Measurements from ENCODE around the gene DNAJC1.

GRCh38 chr10:21810582-21811244, 192.8 kb downstream of the DNAJC1 start:
- no peak for TF ChIP-seq POLR2AphosphoS5 (IDR thresholded peaks at IDR 0.05; ENCODE audit: low read depth, low read length)
- TF ChIP-seq POLR2A (IDR thresholded peaks at IDR 0.05; ENCODE audit: low read depth, low read length), result no peak
- no peak for TF ChIP-seq TAF1 (IDR thresholded peaks at IDR 0.05; ENCODE audit: low read depth, low read length)
- TF ChIP-seq SPI1 (IDR thresholded peaks at IDR 0.05; ENCODE audit: low read depth, low read length), result no peak

All from GM12891 (cell line).